Measurements from ENCODE around the gene CD163. TPM values are rescaled to one million over a fixed set of nuclear protein-coding genes. Genes with fewer than 3 reads are reported as not detected.
"Not testable (repeated sequence)": the region's sequence is repeated elsewhere in the genome, so short reads cannot be mapped to it uniquely, and the experiment has no call there.

Gene CD163
- total RNA-seq, 1 experiment from 2014 or later: not detected

- H3K9me2 ChIP-seq (ENCODE audit: insufficient read depth); BruUV-seq (replicated peaks); H3K4me2 ChIP-seq; POLR2A ChIA-PET (ENCODE audit: unreplicated experiment); H4K20me1 ChIP-seq (ENCODE audit: insufficient read depth); H3K27ac ChIP-seq; H3K36me3 ChIP-seq (ENCODE audit: low read depth); intact Hi-C loops (cut with micrococcal nuclease; ENCODE audit: unreplicated experiment); H3K27me3 ChIP-seq (ENCODE audit: insufficient read depth, low read depth); H2AFZ ChIP-seq; H3K79me2 ChIP-seq (ENCODE audit: low read depth); DNase-seq; H3K4me3 ChIP-seq; H3K4me1 ChIP-seq (replicated peaks; ENCODE audit: insufficient read depth); H3K9me3 ChIP-seq (ENCODE audit: insufficient read depth, low read depth): not testable (repeated sequence)
- H3F3A ChIP-seq (ENCODE audit: insufficient read depth, low read depth): peaks cover 13% of the 10 kb centered on the region
- CTCF ChIA-PET: interaction anchor here (0.6 kb wide), 1 partner anchor 193 kb away, joined by 4 read pairs; no protein-coding TSS in a partner anchor
Measured at GRCh38 chr12:7437494-7437893, 66.1 kb downstream of the CD163 start.

GRCh38 chr12:7434670-7435069 is 68.9 kb downstream of the CD163 start:
- Histone ChIP-seq H4K20me1 (ENCODE audit: insufficient read depth) (no peaks in the 10 kb centered on the region), H3K9me3 (ENCODE audit: insufficient read depth, low read depth) (peaks cover 3% of the 10 kb centered on the region; the same call in 1 of the 2 replicates), H3F3A (ENCODE audit: insufficient read depth, low read depth) (peaks cover 6% of the 10 kb centered on the region), H2AFZ (no peak overlapping the region), H3K9me2 (ENCODE audit: insufficient read depth) (no peaks in the 10 kb centered on the region), H3K27me3 (ENCODE audit: insufficient read depth, low read depth) (no peaks in the 10 kb centered on the region), H3K4me1 (replicated peaks; ENCODE audit: insufficient read depth) (no peaks in the 10 kb centered on the region), H3K36me3 (ENCODE audit: low read depth) (no peaks in the 10 kb centered on the region), H3K4me2 (no peak overlapping the region), H3K4me3 (no peak overlapping the region), H3K27ac (no peak overlapping the region), H3K79me2 (ENCODE audit: low read depth) (no peaks in the 10 kb centered on the region)
- intact Hi-C loops (cut with micrococcal nuclease; ENCODE audit: unreplicated experiment): no loop called here
- TF ChIP-seq EZH2 (IDR thresholded peaks at IDR 0.05; ENCODE audit: low read depth) (no peak), CTCF (conservative IDR thresholded peaks at IDR 0.05) (no peak)
- POLR2A ChIA-PET (ENCODE audit: unreplicated experiment): no interaction called here
- CTCF ChIA-PET: no interaction called here
- no peak for DNase-seq
- no TSS peak for BruUV-seq (replicated peaks)

GRCh38 chr12:7433276-7433822 is 70.2 kb downstream of the CD163 start:
- Histone ChIP-seq H3K9me2 (ENCODE audit: insufficient read depth) (no peaks in the 10 kb centered on the region), H3K4me2 (no peak overlapping the region), H4K20me1 (ENCODE audit: insufficient read depth) (no peaks in the 10 kb centered on the region), H3K27ac (no peak overlapping the region), H3K79me2 (ENCODE audit: low read depth) (no peaks in the 10 kb centered on the region), H3K4me3 (no peak overlapping the region), H2AFZ (no peak overlapping the region), H3F3A (ENCODE audit: insufficient read depth, low read depth) (no peaks in the 10 kb centered on the region), H3K9me3 (ENCODE audit: insufficient read depth, low read depth) (peaks cover 3% of the 10 kb centered on the region; the same call in 1 of the 2 replicates), H3K27me3 (ENCODE audit: insufficient read depth, low read depth) (no peaks in the 10 kb centered on the region), H3K36me3 (ENCODE audit: low read depth) (no peaks in the 10 kb centered on the region), H3K4me1 (replicated peaks; ENCODE audit: insufficient read depth) (no peaks in the 10 kb centered on the region)
- ChIA-PET POLR2A (ENCODE audit: unreplicated experiment) (interaction anchor here (0.7 kb wide), 2 partner anchors 10 to 21 kb away, joined by 3 to 7 read pairs; no protein-coding TSS in a partner anchor), CTCF (no interaction called here)
- intact Hi-C loops (cut with micrococcal nuclease; ENCODE audit: unreplicated experiment): no loop called here
- no peak for TF ChIP-seq CTCF (conservative IDR thresholded peaks at IDR 0.05)
- TF ChIP-seq EZH2 (IDR thresholded peaks at IDR 0.05; ENCODE audit: low read depth): no peak
- BruUV-seq (replicated peaks): no TSS peak
- DNase-seq: peak in 1 of 2 experiments; percentile 32

Measured in PC-9 (cell line).